GM21526 (cell line): ENCODE data around the gene AHNAK2.

Experiments
- ATAC-seq: cut with Tn5 transposase; IDR thresholded peaks from one replicate; pipeline ENCODE4 v1.9.1; 2021; ENCODE audit warnings: moderate library complexity; ENCODE audit not compliant: unreplicated experiment, low FRiP score

The AHNAK2 gene

DNA sequence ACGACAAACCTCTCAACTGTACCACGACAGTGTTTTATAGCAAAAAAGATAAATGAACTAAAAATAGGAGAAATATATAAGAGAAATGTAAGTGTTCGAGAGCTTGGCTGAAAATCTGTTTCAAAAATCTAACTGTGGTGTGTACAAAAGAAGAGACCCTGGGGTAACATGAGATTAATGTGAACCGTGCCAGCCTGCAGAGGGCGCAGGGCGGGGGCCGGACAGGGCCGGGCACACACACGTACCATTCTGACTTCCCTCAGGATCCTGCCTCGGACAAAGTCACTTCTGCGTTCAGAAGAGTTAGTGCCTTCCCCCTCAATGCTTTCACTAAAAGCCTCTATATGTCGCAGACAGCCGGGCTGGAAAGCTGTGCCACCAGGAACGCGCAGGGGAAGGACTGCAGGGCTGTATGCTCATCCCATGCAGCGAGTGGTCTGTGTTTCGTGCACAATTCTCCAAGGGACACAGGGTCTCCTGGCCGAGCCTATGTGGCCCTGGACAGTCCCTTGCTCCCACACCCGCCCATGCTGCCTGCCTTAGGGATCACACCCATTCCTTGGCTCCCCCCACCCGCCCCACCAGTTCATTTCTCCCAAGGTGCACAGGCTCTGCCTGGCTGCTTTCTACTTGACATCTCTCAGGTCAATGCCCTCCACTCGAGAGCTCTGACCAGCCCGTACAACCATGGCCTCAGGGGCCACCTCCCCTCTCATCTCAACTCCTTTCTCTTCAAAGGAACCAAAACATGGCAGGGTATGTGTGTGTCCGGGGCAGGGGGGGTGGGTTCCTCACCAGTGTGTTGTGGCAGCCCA lies 34.2 kb upstream of the AHNAK2 start:
- ATAC-seq, result no peak

DNA sequence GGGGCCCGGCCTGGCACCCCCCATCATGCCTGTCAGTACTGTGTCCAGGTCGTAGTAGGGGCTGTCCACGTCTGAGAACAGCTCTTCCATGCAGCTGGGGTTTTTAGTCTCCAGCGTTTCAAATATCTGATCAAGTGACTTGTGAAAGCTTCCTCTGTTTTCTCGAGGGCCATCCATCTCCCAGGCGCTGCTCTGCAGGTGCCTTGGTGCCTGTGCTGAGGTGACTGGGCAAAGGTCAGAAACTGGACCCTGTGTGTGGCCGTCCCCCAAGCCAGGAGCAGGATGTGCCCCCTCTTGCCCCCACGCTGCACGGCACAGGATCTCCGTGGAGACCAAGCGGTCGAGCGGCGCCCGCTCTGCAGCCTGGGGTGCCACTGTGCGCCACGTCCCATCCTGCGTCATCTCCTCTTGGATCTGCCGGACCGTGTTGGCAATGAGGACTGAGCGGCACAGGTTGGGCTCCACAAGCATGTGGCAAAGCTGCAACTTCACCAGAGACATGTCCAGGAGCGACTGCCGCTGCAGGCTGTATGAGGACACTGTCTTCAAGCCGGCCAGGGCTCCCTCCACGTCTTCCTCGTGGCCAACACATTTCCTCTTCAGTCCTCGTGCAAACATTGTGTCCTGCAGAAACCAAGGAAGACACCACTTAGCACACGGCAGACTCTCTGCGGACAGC lies 33.3 kb upstream of the AHNAK2 start:
- ATAC-seq, result no peak

DNA sequence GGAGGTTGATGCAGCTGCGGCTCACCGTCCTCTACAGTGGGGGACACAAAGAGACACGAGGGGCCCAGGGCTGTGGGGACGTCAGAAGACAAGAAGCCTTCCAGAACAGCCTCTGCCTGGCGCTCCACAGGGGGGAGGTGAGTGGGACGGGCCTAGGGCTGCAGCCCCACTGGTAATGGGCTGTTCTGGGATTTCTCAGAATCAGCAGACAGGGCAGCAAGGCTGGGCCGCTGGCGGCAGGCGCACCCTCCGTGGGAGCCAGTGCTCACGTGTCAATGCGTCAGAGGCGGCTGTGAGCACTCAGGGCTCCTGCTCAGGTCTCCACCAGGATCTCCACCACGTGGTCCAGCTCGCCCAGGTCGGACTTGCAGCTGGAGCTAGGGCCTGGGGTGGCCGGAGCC lies 32.7 kb upstream of the AHNAK2 start:
- ATAC-seq, result no peak

DNA sequence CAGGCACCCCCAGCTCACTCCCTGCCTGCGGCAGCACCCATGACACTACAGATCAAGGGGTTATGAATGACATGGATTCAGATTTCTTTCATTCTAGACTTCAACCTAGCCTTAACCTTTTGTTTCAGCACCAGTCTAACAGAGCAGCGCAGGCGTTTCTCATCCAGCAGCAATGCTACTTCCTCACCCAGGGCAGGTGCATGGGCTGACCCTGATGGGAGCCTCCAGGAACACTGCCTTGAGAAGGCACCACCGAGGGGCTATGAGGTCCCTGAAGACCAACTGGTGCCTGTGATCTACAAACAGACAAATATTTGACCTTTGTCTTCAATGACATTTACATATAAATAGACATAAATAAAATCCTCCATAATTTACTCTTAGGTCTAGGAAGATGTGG lies 31.9 kb upstream of the AHNAK2 start:
- ATAC-seq, result no peak

DNA sequence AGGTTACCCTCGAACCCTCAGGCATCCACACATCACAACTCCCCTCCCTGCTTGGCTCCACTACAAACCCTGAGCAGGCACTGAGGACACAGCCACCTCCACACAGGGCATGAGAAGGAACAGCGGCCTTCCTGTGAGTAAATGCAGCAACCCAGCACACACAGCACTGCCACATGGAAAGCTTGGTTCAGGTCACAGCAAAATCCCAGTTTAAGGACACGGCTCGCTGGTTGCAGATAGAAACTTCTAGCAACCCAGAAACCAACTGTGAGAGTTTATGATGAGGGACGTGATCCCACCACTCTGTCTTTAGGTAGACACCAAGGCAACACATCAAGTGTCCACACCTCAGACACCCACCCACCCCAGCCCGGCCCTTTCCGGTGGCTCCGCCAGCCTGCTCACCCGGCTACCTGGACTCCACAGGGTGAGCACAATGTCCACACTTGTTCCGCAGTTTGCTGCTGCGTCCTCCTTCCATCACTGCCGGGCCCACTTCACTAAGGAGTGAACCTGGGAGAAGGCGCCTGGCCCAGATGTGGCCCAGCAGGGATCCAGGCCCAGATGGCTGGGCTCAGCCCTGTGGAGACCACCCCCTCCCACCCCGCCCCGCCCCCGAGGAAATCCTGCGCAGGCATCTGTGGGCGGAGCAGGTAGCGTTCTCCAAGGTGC lies 29.6 kb upstream of the AHNAK2 start:
- ATAC-seq, result no peak

DNA sequence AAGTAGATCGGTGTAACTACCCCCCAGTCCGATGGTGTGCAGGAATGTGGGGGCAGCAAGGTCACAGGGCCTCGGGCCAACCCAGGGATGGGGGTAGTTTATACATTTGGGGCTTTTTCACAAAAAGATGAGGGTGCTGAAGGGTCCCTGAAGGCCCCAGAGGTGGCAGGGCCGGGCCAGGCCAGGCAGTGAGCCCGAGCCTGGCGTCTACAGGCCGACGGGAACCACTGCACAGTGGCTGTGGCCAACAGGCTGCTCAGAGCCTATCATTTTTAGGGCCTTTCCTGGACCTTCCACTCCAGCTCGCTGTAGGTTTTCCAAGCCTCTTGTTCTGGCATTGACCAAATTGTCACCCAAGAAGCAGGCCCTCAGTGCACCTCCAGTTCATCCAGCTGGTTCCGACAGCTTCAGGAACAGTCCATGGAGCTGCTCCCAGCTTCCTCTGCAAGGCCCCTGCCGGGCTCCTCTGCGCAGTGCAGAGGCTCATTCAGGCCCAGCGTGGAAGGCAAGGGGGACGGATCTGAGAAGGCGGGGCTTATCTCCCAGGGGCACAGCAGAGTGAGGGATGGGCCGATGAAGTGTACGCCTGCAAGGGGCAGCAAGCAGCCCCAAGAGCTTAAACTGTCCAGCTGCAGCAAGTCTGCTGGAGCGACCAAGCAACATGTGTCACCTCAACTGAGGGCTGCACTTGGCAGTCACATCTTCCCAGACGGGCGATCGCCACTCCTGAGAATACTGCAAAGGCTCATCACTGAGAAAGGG lies 28.8 kb upstream of the AHNAK2 start:
- no peak for ATAC-seq

DNA sequence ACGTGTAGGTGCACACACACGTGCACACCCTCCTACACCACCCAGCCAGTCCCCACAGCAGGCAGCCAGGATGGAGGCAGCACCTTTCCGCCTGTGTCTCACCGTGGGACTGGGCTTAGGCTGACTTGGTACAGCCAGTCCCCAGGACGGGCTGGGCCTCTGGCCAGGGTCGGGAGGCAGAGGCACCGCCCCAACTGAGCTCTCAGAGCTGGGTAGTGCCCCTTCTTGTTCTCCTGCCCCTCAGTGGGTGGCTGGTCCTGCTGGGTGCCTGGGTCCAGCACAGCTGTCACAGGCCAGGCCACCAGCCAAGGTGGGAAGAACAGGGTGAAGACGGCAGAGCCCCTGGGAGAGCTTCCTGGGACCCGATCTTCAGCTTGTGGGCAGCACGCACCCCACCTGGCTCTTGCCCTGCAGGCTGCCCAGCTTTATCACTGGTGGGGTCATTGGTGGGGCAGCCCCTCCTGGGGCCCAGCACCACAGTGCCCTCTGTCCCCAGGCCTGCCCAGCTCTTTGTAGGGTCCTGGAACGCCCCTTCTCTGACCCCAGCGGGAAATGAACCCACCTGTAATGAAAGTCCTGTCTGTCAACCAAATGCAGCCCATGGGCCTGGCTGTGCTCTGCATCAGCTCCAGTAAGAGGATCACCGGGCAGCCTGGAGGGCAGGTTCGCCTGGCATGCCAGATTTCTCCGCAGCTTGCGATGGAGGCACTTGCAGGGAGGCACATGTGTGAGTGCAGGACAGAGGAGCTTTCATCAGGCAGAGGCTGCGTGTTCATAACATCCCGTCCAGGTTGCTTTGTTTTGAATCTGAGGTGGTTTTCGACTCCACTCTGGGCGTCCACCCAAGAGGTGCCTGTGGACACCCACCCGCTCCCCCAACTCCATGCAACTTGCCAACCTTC lies 28.0 kb upstream of the AHNAK2 start:
- ATAC-seq, result no peak

DNA sequence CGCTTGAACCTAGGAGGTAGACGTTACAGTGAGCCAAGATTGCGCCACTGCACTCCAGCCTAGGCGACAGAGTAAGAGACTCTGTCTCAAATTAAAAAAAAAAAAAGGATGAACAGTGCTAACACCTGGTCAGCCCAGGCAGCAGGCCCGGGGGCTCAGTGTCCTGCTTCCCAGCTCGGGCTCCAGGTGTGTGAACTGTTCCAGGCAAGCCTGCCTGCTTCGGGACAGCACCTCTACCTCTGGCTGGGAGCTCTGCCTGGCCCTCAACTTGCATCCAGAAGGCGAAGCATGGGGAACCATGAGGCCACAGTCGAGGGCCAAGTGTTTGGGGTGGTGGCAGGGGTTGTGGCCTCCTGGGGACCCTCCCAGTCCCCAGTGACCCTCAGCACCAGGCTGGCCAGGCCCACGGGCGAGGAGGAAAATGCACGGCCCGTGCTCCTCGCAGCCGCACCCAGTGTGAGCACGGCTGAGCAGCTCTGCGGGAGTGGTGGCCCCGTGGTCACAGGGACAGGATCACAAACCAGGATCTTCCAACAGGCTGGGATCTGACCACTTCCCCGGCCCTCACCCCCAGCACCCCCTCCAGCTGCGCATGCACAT lies 27.3 kb upstream of the AHNAK2 start:
- no peak for ATAC-seq

DNA sequence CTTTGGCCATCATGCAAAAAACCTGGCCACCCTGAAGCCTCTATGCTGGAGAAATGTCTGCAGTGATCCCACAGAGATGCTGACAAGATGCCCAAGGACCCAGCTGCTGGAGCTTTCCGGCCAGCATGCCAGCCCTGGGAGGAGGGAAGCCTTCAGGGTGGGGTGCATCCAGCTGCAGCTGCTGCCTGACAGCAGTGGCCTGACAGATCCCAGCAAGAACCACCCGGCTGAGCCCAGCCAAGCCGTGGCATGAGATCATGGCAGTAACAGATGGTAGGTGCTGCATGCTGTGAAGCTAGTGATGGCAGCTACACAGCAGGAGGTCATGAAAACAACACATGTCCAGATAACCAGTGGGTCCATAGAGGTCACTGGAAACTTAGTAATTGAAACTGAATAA lies 21.2 kb upstream of the AHNAK2 start:
- ATAC-seq, result no peak

DNA sequence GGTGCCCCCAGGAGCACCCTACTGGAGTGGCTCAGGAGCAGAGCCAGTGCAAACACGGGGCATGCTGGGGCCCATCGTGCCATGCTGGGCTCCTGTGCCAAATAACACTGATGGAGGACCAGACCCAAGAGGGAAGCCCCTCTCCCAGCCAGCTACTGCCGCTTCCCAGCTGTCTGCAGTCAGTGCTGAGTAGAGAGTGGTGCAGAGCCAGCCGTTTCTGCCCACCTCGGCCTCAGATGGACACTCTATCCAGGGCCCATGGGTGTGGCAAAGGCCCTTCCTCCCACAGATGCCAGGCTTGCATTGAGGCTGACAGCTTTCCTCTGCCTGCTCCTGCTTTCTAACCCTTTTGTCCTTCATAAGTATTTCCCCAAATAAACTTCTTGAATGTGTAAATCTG lies 20.6 kb upstream of the AHNAK2 start:
- ATAC-seq, result no peak

DNA sequence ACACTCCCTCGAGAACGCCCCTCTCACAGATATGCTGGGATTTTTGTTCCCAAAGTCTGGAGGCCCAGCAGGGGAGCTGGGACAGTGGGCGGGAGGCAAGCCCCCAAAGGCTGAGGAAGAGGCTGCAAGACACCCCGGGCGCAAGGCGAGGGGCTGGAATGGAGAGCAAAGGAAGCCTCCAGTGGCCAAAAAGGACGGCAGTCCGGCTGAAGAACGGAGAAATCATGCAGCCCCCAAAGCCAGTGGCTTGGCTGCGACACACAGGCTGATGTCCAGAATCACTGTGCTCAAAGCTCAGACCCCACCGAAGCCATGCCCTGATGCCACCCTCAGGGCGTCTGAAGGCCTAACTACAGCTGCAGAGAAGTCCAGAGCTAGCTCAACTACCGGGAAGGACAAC lies 18.3 kb upstream of the AHNAK2 start:
- ATAC-seq, result no peak

DNA sequence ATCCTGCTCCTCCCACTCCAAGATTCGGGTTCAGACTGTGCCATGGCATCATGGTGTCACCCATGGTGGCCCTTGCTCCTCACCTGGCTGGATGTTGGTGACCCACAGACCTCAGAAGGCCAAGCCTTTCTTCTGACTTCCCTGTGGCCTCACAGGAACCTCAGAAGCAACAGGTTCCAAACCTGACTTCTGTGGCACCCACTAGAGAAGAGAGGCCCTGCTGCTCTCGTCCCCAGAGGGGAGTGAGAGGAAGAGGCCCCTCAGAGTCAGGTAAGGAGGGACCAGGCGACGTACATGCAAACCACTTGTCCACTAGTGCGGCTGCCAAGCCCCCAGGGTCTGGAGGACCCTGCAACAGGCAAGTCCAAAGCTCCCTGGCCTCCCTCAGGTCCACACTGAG lies 17.9 kb upstream of the AHNAK2 start:
- no peak for ATAC-seq

DNA sequence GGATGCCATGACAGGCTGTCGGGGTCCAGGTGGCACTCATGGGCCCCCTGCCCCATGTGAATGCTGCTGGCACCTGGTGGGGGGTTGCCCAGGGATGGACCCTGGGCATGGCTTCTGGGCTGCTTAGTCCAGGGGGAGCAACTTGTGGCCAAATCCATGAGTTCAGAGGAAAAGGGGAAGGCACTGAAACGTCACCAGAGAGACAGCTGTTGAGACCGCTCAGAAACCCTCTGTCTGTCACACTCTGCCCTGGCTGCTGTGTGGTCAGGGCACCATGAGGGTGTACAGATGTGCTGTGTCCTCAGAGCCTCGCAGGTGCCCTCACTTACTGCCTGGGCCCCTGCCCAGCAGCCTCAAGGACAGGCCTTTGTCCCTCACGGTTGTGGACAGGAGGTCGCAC lies 16.8 kb upstream of the AHNAK2 start:
- no peak for ATAC-seq

DNA sequence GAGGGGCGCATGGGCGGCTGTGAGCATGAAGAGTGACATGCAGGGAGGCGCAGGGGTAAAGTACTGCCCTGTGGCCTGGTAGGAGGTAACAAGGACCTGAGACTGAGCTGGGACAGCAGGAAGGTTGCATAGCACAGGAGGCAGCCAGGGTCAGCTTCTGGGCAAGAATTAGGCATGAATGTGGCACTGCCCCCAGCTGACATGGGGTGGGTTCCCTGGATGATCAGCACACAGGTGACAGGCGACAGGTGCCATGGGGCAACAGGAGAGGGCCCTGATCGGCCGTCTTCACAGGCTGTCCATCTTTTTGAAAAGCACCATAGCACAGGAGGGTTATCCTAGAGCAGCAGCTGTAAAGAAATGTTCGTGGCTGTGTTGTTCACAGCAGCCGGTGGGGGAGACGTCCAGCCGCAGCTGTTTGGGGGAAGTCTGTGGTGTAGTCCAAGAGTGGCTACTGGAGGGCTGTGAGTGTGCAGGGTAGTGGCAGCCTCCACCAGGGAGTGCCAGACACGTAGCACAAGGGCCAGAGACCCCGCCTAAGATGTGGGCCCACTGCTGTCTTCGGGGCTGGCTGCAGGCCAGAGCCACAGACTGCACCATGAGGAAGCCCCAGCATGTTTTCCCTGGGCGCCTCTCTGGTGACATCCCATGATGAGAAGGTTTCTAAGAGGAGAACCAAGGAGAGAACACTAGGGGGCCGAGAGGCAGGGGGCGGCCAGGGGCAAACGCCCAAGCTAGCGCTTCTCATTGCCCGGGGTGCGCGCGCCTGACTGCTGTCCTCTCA lies 15.8 kb upstream of the AHNAK2 start:
- no peak for ATAC-seq

DNA sequence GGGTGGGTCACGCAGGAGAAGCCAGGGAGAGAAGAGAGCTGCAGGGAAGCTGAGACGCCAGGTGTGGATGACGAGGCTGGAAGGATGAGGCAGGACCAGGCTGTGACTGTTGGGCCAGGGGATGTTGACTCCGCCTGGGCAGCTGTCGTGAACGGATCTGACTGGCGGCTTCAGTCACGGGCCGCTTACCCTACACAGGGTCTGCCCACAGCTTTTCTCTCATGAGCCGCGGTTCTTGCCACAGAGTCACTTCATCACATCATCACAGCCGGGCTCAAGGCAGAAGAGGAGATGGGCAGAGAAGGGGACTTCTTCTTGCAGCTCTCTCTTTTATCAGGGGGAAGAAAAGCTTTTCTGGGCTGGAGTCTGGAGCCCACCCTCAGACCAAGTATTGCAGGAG lies 15.1 kb upstream of the AHNAK2 start:
- no peak for ATAC-seq

DNA sequence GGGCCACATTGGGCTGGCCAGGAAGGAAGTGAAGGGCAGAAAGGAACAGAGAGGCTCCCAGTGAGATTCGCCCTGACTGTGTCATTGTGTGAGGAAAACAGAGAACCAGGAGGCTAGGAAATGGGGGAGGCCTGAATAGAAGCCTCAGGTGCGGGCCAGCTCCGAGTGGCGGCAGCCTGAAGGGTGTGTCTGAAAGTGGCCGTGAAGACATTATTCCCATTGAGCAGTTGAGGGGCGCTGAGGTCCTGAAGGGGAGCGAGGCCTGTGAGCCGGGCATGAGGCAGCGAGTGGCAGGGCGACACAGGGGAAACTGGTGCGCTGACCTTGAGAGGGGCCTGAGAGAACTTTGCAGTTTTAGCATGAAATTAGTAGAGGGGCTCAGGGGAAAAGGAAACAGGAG lies 14.3 kb upstream of the AHNAK2 start:
- no peak for ATAC-seq

DNA sequence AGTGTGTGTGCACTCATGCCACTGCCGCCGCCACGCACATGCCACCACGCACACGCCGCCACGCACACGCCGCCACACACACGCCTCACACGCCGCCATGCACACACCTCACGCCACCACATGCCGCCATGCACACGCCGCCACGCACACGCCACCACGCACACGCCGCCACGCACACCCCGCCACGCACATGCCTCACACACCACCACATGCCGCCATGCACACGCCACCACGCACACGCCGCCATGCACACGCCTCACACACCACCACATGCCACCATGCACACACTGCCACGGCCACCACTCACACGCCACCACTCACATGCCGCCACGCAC lies 13.7 kb upstream of the AHNAK2 start:
- ATAC-seq, result no peak

DNA sequence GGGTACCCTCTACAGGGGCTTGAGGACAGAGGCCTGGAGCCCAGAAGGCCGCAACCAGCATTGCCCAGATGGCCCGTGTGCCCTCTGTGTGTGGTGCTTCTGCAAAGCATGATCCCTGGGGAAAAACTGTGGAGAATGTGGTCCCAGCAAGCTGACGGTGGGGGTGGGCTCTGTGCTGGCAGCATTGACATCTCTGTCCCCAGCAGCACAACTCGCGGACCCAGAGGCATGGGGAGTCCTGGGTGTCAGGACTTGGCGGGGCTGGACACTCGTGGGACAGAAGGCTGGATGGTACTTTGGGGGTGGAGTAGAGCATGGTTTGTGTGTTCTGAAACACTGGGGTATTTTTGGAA lies 11.8 kb upstream of the AHNAK2 start:
- no peak for ATAC-seq
